Keratinocyte (primary cell): ENCODE results near the gene ZFP36L1. TPM values are rescaled to one million over a fixed set of nuclear protein-coding genes. Genes with fewer than 3 reads are reported as not detected.

ENCODE experiments used
- DNase-seq: peaks from one replicate; pipeline ENCODE4 v3.0.0-alpha.2; 2011; ENCODE audit warnings: low read depth, missing footprints, low spot score
- FAIRE-seq: peaks from 2 replicates; lab custom pipeline; 2011; peaks lifted over from hg19 to GRCh38; lab: Jason Lieb, UNC
- H2AFZ ChIP-seq: 2 replicates; pipeline ENCODE4 v1.6.0; 2012; ENCODE audit warnings: low read length, control low read depth, inconsistent platforms; ENCODE audit not compliant: control insufficient read depth
- H3K27ac ChIP-seq: 2 replicates; pipeline ENCODE4 v1.5.1; 2011; ENCODE audit warnings: low read length; ENCODE audit not compliant: control insufficient read depth, insufficient read depth
- H3K27me3 ChIP-seq: 3 replicates; pipeline ENCODE4 v1.6.0; 2011; ENCODE audit warnings: low read length; ENCODE audit not compliant: control insufficient read depth, insufficient read depth; ENCODE audit errors: extremely low read depth
- H3K36me3 ChIP-seq, 2 experiments: 2 replicates in 1 of 2; 3 replicates in 1 of 2; pipeline ENCODE4 v1.5.1; 2011; ENCODE audit warnings: low read length in 2 of 2, mild to moderate bottlenecking in 1 of 2; ENCODE audit not compliant: control insufficient read depth in 2 of 2, insufficient read depth in 2 of 2; ENCODE audit errors: extremely low read depth in 1 of 2
- H3K4me1 ChIP-seq: 3 replicates; pipeline ENCODE4 v1.5.1; 2011; ENCODE audit warnings: low read length; ENCODE audit not compliant: control insufficient read depth, insufficient read depth; ENCODE audit errors: extremely low read depth
- H3K4me2 ChIP-seq: 3 replicates; pipeline ENCODE4 v1.6.0; 2011; ENCODE audit warnings: low read depth, low read length; ENCODE audit not compliant: control insufficient read depth, insufficient read depth; ENCODE audit errors: extremely low read depth
- H3K4me3 ChIP-seq, 3 experiments: fragments of 200-600 bp in 1 of 3; sonication (generic) in 1 of 3; 2 replicates in 2 of 3; 3 replicates in 1 of 3; pipeline ENCODE4 v1.5.1; 2011 to 2016; ENCODE audit warnings: low read length in 3 of 3, mild to moderate bottlenecking in 3 of 3, control low read depth in 2 of 3, inconsistent platforms in 1 of 3, low read depth in 1 of 3, mixed read lengths in 1 of 3, mixed run types in 1 of 3, moderate library complexity in 1 of 3; ENCODE audit not compliant: control insufficient read depth in 2 of 3, insufficient read depth in 2 of 3; ENCODE audit errors: extremely low read depth in 1 of 3
- H3K79me2 ChIP-seq: 2 replicates; pipeline ENCODE4 v1.6.0; 2012; ENCODE audit warnings: low read length; ENCODE audit not compliant: control insufficient read depth, insufficient read depth
- H3K9ac ChIP-seq: 3 replicates; pipeline ENCODE4 v1.6.0; 2011; ENCODE audit warnings: low read length; ENCODE audit not compliant: control insufficient read depth, insufficient read depth; ENCODE audit errors: extremely low read depth
- H3K9me1 ChIP-seq: 3 replicates; pipeline ENCODE4 v1.6.0; 2011; ENCODE audit warnings: low read length; ENCODE audit not compliant: control insufficient read depth, insufficient read depth; ENCODE audit errors: extremely low read depth
- H3K9me3 ChIP-seq: 2 replicates; pipeline ENCODE4 v1.5.1; 2012; ENCODE audit warnings: low read depth, low read length; ENCODE audit not compliant: control insufficient read depth
- H4K20me1 ChIP-seq: 3 replicates; pipeline ENCODE4 v1.6.0; 2011; ENCODE audit warnings: low read length; ENCODE audit not compliant: control insufficient read depth, insufficient read depth; ENCODE audit errors: extremely low read depth
- CTCF ChIP-seq, 3 experiments: IDR thresholded peaks in 1 of 3; conservative IDR thresholded peaks in 1 of 3; optimal IDR thresholded peaks in 1 of 3; 2 replicates in 2 of 3; 3 replicates in 1 of 3; pipeline versions ENCODE3 to v1.5.1; 2011; ENCODE audit warnings: low read length in 3 of 3, mild to moderate bottlenecking in 3 of 3, moderate library complexity in 2 of 3, control low read depth in 1 of 3, inconsistent platforms in 1 of 3; ENCODE audit not compliant: insufficient read depth in 2 of 3; ENCODE audit errors: extremely low read depth in 1 of 3
- EZH2 ChIP-seq: IDR thresholded peaks from one replicate; pipeline ENCODE4 v1.6.1; 2012; ENCODE audit warnings: inconsistent platforms, mild to moderate bottlenecking, low read length, moderate library complexity
- dilution Hi-C: fragments of 300-500 bp; cut with MboI; formaldehyde crosslinking; loops from one replicate; pipeline ENCODE4 v1.7.0; 2020; ENCODE audit warnings: low sequenced_read_pairs; ENCODE audit not compliant: extremely low pct_ligation_motif_present
- polyA plus RNA-seq, 5 experiments: library from polyadenylated mRNA; depleted of rRNA in 3 of 5; stranded (reverse) in 3 of 5; stranded (forward) in 1 of 5; unstranded in 1 of 5; fragments of >200 nt; gene quantifications; 1 replicate in 1 of 5; 2 replicates in 3 of 5; 3 replicates in 1 of 5; pipeline versions ENCODE4 v1.2.1 to v1.2.3, GENCODE V29; 2011 to 2012; ENCODE audit warnings: missing spikeins in 2 of 5, low read depth in 1 of 5, low replicate concordance in 1 of 5

The ZFP36L1 gene
- polyA plus RNA-seq, 1 donor (not counting 4 experiments of a cell fraction or from before 2014, with no cell fraction given), result 85.2 TPM

GRCh38 chr14:68816943-68817430 lies 24.1 kb upstream of the ZFP36L1 start:
- no peaks in the 10 kb centered on the region for H4K20me1 ChIP-seq
- peak overlapping the region; percentile 80 for H3K27ac ChIP-seq
- no peak overlapping the region for H2AFZ ChIP-seq
- H3K27me3 ChIP-seq, result no peaks in the 10 kb centered on the region
- DNase-seq (no peak), FAIRE-seq (no peak)
- H3K36me3 ChIP-seq, result peaks cover 0 to 1% of the 10 kb centered on the region in 2 experiments
- peaks cover 38% of the 10 kb centered on the region for H3K4me1 ChIP-seq
- no peaks in the 10 kb centered on the region for H3K79me2 ChIP-seq
- dilution Hi-C loops, result no loop called here
- H3K4me3 ChIP-seq, result peak overlapping the region in 1 of 3 experiments; percentile 4
- H3K9me1 ChIP-seq, result no peaks in the 10 kb centered on the region
- H3K9ac ChIP-seq, result peak overlapping the region; percentile 79
- TF ChIP-seq CTCF (optimal IDR thresholded peaks at IDR 0.05 in 1 of 3, IDR thresholded peaks at IDR 0.05 in 1 of 3, conservative IDR thresholded peaks at IDR 0.05 in 1 of 3; ENCODE audit: extremely low read depth in 1 of 3, insufficient read depth in 2 of 3, low read length in 3 of 3), result no peak
- no peak for TF ChIP-seq EZH2
- peak overlapping the region; percentile 75 for H3K4me2 ChIP-seq
- H3K9me3 ChIP-seq, result no peaks in the 10 kb centered on the region

- no peaks in the 10 kb centered on the region for H3K36me3 ChIP-seq
- peak overlapping the region; percentile 75 for H3K4me2 ChIP-seq
- peaks cover 38% of the 10 kb centered on the region for H3K4me1 ChIP-seq
- H3K9me1 ChIP-seq, result no peaks in the 10 kb centered on the region
- H4K20me1 ChIP-seq, result no peaks in the 10 kb centered on the region
- TF ChIP-seq EZH2 (no peak), CTCF (optimal IDR thresholded peaks at IDR 0.05 in 1 of 3, IDR thresholded peaks at IDR 0.05 in 1 of 3, conservative IDR thresholded peaks at IDR 0.05 in 1 of 3; ENCODE audit: extremely low read depth in 1 of 3, insufficient read depth in 2 of 3, low read length in 3 of 3) (peak; percentile 91 to 99 (median 96))
- H3K4me3 ChIP-seq, result peak overlapping the region; percentile 4 to 43 (median 35)
- dilution Hi-C loops, result no loop called here
- peak overlapping the region; percentile 79 for H3K9ac ChIP-seq
- H3K79me2 ChIP-seq, result no peaks in the 10 kb centered on the region
- DNase-seq (no peak), FAIRE-seq (no peak)
- H3K27me3 ChIP-seq, result no peaks in the 10 kb centered on the region
- H3K27ac ChIP-seq, result peak overlapping the region; percentile 80
- no peaks in the 10 kb centered on the region for H3K9me3 ChIP-seq
- H2AFZ ChIP-seq, result peak overlapping the region; percentile 60
Measured at GRCh38 chr14:68816183-68816942, 23.5 kb upstream of the ZFP36L1 start.
